ENCODE data around the gene SHKBP1.

The SHKBP1 gene

DNA sequence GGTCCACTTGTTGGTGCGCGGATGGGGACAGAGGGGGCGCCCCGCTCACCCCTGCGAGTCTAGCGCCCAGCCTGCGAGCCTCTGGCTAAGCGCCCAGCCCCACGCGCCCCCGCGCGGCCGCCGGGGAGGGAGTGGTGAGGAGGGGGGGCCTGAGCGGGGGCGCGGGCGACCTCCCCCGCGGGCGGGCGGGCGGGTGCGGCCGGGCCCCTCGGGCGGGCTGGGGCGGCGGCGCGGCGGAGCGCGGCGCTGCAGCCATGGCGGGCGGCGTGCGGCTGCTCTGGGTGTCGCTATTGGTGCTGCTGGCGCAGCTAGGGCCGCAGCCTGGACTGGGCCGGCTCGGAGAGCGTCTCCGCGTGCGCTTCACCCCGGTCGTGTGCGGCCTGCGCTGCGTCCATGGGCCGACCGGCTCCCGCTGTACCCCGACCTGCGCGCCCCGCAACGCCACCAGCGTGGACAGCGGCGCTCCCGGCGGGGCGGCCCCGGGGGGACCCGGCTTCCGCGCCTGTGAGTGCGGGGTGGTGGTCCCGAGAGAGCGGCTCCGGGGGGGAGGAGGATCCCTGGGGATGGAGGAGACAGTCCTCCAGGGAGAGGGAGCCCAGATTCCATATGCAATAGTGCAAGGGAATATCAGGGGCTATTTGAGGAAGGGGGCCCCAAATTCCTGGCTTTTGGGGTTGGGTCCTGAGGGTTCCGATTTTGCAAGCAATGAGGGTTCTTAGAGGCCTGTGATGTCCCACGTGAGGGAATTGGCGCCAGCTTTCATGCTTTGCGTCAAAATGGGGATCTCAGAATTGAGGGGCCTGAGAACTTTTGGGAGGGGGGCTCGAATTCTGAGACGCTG lies 24.7 kb downstream of the SHKBP1 start, which contains the start of gene LTBP4:
LTBP4 (plus strand) TSS at position 236 of the 841 bp plus-strand sequence; CDS start at position 255, 19 bp downstream.
- DNase-seq: peak; percentile 37

DNA sequence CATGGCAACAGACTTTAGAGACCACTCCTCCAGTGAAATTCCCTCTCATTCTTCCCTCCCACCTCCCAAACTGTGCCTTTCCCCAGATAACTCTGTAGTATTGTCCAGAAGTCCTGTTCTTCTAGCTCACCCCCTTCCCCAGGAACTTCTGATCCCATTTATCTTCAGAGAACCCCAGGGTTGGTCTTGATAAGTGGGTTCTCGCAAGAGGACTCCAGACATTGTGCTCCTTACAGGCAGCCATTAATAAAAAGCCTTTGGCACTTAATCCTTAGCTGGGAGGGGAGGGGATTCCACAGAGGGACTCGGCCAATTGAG lies 26.4 kb downstream of the SHKBP1 start:
- no peak for DNase-seq

DNA sequence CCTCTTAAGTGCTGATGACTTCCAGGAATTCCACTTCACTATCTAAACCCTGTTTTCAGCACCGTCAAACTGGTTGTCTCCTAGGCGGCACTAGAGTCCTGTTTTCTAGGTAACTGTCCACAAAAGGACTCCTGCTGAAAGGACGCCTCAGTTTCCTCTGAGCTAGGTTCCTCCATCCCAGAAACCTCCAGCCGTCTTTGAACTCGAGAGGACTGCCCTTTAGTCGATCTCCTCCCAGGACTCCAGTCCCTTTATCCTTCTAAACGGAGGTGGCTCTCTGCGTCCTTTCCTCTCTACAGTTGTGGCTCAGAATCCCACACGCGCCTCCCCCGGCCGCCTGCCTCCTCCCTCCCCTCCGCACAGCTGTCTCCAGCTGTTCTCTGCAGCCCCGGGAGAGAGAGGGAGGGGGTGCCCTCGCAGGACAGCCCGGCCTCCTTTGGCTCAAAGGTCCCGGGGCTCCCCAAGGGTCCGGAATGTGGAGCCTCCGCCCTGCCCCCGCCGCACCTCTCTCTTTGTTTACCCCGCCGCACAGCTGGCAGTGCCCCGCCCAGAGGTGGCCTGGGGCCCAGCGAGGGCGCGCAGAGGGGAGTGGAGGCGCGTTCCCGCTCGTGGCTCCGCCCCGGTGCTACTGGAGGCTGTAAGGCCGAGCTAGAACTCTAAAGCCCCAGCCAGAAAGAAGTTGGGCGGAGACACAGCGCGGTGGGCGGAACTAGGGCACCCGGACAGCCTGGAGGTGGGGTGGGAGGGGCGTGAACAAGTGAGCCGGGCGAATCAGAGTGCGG lies 26.9 kb downstream of the SHKBP1 start:
- peak; percentile 96 for DNase-seq

DNA sequence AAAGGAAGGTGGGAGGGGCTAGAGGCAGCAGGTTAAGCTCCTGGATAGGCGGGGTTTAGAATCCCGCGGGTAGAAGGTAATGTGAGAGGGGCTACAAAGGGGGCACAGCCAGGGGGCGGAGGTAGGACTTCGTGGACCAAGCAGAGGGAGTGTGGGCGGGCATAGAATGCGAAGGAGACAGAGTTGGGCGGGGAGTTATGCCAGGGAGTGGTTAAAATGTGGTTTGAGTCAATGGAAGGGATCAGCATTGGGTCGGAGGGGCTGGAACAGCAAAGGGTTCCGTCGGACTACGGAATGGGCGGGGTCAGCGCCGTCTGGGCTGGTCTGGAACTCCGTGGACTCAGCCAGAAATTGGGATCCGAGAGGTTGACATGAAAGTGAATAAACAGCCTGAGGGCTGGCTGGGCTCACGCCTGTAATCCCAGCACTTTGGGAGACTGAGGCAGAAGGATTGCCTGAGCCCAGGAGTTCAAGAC lies 27.5 kb downstream of the SHKBP1 start:
- no peak for DNase-seq

DNA sequence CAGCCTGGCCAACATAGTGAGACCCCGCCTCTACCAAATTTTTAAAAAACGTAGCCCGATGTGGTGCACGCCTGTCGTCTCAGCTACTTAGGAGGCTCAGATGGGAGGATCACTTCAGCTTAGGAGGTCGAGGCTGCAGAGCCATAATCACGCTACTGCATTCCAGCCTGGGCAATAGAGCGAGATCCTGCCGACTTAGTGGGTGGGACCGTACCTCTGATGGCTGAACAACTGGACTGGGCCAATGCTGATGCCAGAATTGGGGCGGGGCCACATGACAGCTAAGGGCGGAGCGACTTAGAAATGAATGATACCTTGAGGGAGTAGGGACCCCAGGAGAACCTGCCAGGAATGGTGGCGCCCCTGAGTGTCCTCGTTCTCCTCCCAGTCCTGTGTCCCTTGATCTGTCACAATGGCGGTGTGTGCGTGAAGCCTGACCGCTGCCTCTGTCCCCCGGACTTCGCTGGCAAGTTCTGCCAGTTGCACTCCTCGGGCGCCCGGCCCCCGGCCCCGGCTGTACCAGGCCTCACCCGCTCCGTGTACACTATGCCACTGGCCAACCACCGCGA lies 28.1 kb downstream of the SHKBP1 start:
- no peak for DNase-seq

DNA sequence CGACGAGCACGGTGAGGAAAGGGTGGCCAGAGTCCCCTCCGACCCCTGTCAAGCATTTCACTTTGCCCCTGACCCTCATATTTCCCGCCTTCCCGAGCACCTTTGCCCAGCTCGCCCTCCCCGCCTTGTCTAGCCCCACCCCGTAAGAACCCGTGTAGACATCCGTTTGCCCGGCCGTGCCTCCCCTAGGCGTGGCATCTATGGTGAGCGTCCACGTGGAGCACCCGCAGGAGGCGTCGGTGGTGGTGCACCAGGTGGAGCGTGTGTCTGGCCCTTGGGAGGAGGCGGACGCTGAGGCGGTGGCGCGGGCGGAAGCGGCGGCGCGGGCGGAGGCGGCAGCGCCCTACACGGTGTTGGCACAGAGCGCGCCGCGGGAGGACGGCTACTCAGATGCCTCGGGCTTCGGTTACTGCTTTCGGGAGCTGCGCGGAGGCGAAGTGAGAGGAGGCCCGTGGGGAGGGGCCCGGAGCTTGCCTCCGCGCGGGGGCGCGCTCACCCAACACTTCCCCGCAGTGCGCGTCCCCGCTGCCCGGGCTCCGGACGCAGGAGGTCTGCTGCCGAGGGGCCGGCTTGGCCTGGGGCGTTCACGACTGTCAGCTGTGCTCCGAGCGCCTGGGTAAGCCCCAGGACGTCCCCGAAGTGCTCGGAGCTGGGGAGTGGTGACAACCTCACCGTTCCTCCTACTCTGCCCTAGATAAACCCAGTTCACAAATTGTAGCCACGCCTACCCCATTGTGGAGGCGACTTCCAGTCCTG lies 28.7 kb downstream of the SHKBP1 start:
- peak; percentile 74 for DNase-seq

DNA sequence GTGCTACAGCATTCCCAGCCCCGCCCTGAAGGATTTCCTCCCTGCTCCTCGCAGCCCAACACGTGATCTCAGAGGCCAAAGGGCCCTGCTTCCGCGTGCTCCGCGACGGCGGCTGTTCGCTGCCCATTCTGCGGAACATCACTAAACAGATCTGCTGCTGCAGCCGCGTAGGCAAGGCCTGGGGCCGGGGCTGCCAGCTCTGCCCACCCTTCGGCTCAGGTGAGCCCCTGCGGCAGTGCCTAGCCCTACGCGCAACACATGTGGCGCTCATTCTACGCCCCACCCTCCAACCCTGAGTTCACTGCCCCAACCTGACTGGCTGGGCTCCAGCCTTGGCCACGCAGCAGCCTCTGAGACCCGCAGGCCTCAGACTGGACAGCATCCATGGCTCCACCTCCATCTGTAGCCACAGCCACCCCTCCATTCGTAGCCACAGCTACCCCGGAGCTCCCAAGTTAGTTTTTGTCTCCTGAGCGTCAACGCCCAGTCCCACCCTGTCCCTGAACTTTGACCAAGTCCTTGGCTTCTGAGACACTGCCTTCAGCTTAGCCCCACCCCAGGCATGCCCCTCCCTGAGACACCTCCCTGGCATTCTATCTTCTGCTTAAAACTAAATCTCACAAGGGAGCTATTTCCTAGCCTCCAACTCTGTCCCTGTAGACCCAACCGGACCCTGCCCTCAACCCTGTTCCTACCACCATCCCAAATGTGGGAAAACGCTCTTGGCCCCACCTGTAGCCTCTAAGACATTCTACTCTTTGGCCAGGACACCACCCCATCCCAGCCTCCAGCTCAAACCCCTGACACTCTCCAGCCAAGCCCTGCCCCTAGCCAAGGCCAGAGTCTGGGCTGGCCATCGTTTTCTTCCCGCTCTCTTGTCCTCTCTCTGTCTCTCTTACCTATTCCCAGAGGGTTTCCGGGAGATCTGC lies 30.9 kb downstream of the SHKBP1 start:
- no peak for DNase-seq

DNA sequence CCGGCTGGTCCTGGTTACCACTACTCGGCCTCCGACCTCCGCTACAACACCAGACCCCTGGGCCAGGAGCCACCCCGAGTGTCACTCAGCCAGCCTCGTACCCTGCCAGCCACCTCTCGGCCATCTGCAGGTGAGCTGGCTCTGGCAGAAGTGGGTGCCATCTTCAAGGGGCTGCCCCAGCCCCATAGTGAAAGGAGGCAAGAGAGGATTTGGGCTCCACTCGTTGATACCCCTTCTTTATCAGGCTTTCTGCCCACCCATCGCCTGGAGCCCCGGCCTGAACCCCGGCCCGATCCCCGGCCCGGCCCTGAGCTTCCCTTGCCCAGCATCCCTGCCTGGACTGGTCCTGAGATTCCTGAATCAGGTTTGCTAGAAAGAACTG lies 31.6 kb downstream of the SHKBP1 start:
- no peak for DNase-seq

DNA sequence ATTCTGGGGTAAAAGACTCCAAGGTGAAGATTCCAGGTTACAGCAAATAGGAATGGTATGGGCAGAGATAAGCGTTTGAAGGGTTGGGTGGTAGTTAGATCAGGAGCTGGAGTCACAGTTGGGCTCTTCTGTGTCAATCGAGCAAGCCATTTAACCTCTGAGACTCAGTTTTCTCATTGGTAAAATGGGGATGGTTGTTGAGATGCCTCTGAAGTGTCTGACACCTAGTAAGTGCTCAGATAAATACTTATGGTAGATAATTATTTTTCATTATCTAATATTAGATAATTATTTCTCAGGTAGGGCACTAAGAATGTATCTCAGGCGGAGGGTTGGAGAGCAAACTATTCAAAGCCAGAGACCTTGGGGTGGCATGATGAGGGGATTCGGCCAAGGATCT lies 32.3 kb downstream of the SHKBP1 start:
- no peak for DNase-seq

DNA sequence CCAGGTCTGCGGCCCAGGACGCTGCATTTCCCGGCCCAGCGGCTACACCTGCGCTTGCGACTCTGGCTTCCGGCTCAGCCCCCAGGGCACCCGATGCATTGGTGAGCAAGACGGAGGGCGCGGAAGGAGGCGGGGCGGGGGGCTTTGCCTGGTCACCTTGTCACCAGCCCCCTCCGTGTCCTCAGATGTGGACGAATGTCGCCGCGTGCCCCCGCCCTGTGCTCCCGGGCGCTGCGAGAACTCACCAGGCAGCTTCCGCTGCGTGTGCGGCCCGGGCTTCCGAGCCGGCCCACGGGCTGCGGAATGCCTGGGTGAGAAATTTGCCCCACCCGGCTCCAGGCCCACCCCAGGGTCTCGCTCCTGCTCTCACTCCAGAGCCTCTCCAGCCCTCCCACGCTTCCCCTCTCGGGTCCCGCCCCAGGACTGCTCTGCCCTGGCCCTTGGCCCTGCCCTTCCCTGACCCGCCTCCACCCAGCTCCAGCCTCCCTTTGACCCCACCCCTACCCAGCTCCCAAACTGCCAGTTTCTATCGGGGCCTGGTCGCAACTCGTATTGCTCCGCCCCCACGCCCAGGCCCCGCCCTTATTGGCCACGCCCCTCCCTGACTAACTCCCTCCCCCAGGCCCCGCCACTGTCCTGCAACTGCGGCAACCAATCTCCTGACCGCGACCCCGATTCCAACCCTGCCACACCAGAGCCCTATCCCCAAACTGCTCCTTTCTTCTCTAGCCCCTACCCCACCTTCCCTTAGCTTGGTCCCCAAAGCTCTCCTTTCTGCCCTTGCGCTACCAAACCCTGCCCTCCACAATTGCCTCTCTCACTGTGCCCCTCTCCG lies 33.1 kb downstream of the SHKBP1 start:
- DNase-seq: peak; percentile 83

DNA sequence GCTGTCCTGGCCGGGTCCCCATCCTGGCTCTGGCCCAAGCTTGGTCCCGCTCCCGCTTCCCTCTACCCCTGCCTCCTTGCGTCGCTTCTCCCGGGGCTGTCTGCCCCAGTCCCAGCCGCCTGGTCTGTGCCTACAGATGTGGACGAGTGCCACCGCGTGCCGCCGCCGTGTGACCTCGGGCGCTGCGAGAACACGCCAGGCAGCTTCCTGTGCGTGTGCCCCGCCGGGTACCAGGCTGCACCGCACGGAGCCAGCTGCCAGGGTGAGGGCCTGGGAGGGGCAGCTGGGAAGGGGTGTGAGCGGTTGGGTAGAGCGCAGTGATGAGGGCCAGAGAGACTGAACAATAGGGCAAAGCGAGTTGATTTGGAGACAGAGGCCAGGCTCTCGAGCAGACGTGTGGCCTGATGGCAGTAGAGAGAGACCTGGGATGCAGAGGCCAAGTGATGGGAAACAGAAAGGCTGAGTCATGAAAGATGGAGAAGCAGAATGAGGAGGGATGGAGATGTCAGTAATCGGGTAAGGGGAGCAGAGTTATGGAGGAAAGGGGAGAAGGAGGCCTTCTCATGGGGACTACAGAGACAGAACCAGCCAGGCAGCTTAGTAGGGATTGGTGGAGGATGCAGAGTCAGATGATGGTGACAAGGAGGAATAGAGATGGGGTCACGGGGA lies 33.9 kb downstream of the SHKBP1 start:
- peak; percentile 63 for DNase-seq

DNA sequence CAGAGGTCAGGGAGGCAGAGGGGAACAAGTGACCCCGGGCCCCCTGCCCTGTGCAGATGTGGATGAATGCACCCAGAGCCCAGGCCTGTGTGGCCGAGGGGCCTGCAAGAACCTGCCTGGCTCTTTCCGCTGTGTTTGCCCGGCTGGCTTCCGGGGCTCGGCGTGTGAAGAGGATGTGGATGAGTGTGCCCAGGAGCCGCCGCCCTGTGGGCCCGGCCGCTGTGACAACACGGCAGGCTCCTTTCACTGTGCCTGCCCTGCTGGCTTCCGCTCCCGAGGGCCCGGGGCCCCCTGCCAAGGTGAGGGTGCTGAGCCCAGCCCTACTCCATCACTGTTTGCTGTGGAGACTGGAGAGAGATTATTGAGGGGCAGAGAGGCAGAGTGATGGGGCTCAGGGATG lies 34.4 kb downstream of the SHKBP1 start:
- DNase-seq: no peak

DNA sequence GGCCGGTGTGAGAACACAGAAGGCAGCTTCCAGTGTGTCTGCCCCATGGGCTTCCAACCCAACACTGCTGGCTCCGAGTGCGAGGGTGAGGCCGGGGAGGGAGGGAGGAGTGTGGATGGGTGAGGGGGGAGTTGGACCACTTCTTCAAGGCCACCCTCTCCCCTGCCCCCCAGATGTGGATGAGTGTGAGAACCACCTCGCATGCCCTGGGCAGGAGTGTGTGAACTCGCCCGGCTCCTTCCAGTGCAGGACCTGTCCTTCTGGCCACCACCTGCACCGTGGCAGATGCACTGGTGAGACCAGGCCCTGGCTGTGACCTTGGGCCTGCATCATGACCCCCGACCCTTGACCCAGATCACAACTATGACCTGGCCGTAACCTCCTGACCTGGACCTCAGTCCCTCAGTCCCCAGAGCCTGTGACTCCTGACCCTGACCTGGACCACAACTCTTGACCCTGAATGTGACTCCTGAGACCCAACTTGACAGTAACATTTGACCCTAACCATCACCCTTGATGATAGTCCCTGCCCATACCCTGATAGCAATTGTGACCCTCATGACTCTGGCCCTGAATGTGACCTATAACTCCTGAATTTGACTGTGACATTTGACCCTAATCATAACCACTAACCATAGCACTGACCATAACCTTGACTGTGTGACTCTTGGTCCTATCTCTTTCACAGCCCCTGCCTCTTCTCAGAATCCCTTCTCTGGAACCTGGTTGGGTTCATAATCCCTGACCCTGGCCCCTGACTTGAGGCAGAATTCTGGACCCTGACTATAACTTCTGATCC lies 35.4 kb downstream of the SHKBP1 start:
- no peak for DNase-seq

DNA sequence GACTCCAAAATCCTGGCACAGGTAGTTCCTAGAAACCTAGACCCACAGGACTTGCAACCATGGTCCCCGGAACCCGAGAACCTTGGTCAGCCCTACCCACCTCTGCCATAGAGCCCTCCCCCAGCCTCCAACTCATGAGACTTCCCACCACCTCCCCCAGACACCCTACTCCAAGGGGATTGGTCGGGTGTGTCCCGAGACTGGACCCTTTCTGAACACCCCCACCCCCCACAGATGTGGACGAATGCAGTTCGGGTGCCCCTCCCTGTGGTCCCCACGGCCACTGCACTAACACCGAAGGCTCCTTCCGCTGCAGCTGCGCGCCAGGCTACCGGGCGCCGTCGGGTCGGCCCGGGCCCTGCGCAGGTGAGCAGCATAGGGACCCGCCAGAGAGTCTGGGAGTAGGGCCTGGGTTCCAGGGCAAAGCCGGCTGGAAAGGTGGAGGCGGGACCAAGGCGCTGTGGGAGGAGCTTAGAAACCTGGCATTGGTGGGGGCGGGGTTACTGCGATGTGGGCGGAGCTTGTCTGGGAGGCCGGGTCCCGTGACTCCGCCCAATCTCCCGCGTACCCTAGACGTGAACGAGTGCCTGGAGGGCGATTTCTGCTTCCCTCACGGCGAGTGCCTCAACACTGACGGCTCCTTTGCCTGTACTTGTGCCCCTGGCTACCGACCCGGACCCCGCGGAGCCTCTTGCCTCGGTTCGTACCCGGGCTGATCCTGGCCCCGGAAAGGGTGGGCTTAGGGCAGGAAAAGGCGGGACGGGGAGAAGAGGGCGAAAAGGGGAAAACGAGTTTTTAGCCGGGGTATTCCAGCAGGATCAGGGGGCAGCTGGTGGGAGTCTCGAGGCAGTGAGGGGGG lies 36.4 kb downstream of the SHKBP1 start:
- peak; percentile 57 for DNase-seq

DNA sequence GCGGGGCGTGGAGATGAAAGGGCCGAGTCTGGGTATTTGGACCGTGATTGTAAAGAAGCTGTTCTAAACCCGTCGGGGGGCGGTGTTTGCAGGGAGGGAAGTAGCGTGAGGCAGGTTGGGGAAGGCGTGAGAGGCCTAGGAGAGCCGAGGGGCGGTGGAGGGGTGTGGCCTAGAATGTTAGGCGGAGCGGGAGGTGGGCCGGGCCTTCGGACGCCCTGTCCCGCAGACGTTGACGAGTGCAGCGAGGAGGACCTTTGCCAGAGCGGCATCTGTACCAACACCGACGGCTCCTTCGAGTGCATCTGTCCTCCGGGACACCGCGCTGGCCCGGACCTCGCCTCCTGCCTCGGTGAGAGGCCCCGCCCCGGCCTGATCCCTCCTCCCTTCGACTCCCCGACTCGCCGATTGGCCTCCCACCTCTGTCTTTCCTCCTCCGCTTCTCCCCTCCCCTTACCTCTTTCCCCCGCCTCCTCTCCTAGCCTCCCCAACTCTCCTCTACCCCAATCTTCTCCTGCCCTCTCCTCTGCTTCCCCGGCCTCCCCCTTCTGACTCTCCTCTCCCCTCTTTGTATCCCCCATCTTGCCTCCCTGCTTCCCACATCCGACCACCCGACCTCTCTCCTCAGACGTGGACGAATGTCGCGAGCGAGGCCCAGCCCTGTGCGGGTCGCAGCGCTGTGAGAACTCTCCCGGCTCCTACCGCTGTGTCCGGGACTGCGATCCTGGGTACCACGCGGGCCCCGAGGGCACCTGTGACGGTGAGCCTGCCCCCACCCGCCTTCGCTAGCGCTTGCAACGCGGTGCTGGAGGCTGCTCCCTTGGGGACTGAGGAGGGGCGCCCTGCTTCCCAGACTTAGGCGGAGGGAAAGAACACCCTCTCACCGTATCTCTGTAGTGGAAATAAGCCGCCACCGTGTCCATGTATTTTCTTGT lies 37.3 kb downstream of the SHKBP1 start:
- DNase-seq: peak; percentile 74

DNA sequence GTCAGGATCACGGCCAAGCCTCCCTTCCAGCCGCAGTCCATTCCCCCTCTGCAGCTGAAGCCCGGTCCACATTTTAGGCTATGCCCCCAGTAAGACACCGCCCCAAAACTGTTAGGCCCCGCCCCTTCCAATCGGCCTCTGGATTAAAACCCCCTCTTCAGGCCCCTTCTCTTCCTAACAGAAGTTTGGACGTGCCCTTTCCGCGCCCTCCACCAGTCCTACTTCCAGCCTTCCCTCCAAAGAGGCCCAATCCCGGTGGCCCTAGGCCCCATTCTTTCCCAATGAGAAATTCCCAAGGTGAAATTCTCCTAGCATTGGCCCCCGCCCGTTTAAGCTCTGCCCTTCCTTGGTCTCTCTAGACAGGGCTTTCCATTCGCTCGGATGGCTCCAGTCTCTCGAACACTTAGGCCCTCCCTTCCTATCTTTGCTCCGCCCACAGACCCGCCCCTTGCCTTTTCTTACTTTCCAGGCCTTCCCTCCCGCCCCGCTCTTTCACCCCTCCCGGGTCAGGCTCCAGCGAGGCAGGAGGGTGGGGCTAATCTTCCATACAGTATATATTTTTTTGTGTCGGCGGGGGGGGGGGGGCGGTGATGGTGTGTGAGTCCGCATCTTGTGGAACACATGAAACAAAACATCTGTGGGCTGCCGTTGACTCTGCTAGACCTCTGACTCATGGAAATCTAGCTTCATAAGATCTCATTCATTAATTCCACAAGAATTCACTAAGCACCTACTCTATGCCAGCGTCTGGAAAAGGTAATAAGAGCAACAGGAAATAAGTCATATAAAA lies 38.1 kb downstream of the SHKBP1 start:
- DNase-seq: peak; percentile 73
